Measurements from ENCODE around the gene B3GNT7.

- no peak for TF ChIP-seq EZH2 (IDR thresholded peaks at IDR 0.05; ENCODE audit: borderline replicate concordance, low read length)
- no peak for TF ChIP-seq CTCF (conservative IDR thresholded peaks at IDR 0.05 in 1 of 2, IDR thresholded peaks at IDR 0.05 in 1 of 2; ENCODE audit: extremely low read depth in 1 of 2, insufficient read depth in 1 of 2, low read depth in 1 of 2, low read length in 2 of 2)
These were observed 31.4 kb upstream of the B3GNT7 start for GRCh38 chr2:231364061-231364460.

All from mammary epithelial cell (primary cell).